LNCAP (cell line): ENCODE data around the gene EHD1.

ENCODE experiments used
- TF ChIP-seq, protein P1 (sequence below): fragments of 450-650 bp; IDR thresholded peaks from 2 replicates; pipeline ENCODE4 v1.5.1; 2017; ENCODE audit warnings: mild to moderate bottlenecking

Gene EHD1

DNA sequence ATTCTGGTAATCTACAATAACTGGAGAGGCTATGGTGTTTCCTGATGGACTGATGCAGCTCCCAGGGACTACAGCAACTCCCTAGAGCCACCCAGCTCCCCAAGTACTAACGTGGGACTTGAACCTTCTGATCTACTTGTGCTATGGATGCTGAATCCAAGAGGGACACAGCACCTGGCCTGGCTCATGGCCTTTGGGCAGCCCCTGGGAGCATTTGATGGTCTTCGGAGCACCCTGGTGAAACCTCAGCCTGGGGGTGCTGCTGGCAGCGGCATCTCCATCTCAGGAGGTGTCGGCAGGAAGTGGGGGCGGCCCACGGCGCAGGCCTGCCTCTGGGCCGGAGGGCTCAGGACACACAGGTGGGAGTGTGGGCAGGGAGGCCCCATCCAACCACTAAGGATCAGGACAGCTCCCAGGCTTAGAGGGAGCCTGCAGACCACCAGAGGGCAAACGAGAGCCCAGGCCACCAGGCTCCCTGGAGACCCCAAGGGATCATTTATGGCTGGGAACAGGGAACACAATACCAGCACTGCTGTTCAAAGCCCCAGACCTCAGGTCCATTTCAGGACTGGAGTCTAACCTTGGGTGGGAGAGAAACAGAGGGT, 8.7 kb downstream of the EHD1 start:
- TF ChIP-seq, protein P1, sequence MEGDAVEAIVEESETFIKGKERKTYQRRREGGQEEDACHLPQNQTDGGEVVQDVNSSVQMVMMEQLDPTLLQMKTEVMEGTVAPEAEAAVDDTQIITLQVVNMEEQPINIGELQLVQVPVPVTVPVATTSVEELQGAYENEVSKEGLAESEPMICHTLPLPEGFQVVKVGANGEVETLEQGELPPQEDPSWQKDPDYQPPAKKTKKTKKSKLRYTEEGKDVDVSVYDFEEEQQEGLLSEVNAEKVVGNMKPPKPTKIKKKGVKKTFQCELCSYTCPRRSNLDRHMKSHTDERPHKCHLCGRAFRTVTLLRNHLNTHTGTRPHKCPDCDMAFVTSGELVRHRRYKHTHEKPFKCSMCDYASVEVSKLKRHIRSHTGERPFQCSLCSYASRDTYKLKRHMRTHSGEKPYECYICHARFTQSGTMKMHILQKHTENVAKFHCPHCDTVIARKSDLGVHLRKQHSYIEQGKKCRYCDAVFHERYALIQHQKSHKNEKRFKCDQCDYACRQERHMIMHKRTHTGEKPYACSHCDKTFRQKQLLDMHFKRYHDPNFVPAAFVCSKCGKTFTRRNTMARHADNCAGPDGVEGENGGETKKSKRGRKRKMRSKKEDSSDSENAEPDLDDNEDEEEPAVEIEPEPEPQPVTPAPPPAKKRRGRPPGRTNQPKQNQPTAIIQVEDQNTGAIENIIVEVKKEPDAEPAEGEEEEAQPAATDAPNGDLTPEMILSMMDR, result no peak

- TF ChIP-seq, protein P1, result no peak
Observed at GRCh38 chr11:64868904-64869570, 9.4 kb downstream of the EHD1 start.

DNA sequence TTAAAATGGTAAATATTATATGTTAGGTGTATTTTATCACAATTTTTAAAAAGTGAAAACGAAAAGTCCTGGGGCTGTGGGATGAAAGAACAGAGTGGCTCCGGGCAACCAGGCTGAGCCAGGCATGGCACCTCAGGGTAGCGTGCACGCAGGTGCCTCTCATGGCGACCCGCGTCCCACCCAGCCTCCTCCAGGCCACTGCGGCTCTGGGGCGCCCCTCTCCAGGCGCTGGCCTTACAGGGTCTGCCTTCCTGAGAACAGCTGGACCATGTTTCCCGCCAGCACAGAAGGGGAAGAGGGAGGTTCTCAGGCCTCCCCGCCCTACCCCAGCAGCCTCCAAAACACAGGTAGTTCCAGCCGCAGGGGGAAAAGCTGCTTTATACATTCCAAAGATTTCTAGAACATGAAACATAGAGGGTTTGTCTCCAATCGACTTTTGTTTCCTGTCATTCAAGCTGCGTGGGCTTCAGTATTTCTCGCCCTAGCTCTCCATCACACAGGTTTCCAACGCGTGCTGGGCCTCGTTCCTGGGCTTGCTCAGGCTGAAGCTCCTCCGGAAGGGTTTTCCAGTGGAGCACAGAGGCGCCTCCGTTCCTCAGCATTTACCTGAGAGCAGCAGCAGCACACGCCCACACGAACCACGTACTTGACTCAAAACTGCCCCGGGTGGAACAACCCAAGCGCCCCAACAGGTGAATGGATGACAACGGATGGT, 10.5 kb downstream of the EHD1 start:
- TF ChIP-seq, protein P1, result no peak

DNA sequence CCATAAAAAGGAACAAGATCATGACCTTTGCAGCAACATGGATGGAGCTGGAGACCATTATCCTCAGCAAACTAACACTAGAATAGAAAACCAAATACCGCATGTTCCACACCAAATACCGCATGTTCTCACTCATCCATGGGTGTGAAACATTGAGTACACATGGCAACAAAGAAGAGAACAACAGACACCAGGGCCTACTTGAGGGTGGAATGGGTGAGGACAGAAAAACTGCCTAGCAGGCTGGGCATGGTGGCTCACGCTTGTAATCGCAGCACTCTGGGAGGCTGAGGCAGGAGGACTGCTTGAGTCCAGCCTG, 12.3 kb downstream of the EHD1 start:
- TF ChIP-seq, protein P1, result no peak

DNA sequence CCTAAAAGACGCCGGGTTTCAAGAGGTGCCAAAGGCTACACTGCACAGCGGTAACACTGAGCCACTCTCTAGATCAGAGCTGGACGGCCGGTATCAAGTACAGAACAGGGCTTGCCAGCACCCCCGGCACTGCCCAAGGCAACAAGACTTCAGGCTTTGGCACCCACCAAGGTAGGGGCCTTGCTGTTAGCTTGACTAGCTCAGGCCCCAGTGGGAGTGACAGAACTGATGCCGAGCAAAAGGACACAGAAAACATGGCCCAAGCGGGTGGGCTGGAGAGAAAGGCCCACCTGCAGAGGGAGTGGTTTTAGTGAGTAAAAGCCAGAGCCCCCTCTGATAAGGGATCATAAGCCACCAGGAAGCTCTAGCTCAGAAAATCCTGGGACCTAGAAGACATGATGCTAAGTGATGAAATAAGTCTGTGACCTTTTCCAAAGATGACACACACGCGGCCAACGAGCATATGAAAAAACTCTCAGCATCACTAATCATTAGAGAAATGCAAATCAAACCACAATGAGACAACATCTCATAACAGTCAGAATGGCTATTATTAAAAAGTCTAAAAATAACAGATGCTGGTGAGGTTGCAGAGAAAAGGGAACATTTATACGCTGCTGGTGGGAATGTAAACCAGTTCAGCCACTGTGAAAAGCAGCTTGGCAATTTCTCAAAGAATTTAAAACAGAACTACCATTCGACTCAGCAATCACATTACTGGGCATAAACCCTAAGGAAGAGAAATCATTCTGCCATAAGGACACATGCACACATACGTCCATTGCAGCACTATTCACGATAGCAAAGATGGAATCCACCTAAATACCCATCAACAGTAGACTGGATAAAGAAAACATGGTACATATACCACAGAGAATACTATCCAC, 12.9 kb downstream of the EHD1 start:
- TF ChIP-seq, protein P1, result no peak

DNA sequence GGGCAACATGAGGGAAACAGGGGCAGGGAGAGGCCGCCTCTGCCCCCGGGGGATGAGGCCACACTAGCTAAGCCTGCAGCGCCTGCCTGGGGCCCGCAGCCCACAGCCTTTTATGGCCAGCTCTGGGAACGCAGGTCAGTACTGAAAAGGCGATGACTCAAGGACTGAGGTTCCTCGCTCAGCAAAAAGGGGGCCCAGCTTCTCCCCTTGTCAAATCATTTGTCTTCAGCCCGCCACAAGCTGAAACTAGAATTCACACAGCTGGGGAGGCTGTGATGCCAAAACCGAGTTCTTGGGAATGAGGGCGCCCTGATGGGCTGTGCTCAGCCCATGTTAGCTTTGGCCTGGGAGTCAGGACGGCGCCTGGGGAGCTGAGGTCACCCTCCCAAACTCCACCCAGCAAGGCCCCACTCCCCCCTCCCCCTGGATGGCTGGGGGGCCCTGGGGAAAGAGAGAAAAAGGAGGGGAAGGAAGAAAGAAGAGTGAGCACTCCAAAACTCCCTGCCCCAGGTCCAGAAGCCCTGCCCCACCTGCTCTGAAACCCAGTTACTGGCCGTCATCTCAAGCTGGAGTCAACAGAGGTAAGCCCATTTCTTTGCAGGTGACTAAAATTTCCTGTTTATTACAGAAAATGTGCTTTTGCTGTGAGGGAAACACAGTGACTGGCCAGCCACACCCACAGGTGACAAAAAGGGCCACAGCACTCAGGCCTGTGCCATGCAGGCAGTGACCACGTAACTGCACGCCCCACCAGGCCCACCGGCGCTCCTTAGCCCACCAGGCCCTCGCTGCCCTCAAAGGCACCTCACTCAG, 13.7 kb downstream of the EHD1 start:
- TF ChIP-seq, protein P1, result no peak

DNA sequence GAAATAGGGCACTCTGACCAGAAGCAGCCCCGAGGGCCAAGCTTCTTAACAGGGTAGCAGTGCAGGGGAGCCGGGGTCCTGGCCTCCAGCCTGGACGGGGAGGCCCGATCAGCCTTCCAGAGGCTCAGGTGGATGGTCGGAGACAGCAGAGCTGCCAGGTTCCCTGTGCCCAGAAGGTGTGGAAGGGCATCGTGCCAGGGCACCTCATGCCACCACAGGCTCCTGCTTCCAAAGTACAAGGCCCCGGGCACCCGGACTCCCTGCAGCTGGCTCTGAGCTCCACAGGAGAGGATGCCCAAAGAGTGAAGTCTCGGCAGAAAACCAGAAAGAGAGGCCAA, 14.3 kb downstream of the EHD1 start:
- TF ChIP-seq, protein P1, result no peak
